ES-I3 (cell line): Measurements from ENCODE around the gene ABCG8.

Experiments used
- H3K36me3 ChIP-seq: 2 replicates; pipeline ENCODE4 v1.6.1; 2013; ENCODE audit warnings: mild to moderate bottlenecking, low read length, control low read depth, moderate library complexity; ENCODE audit not compliant: insufficient read depth
- H3K4me1 ChIP-seq: 2 replicates; pipeline ENCODE4 v1.6.1; 2013; ENCODE audit warnings: mild to moderate bottlenecking, control low read depth, low read length; ENCODE audit not compliant: insufficient read depth
- H3K9ac ChIP-seq: 2 replicates; pipeline ENCODE4 v1.6.1; 2013; ENCODE audit warnings: low read depth, mild to moderate bottlenecking, low read length, moderate library complexity
- H3K9me3 ChIP-seq: 2 replicates; pipeline ENCODE4 v1.6.1; 2013; ENCODE audit warnings: mild to moderate bottlenecking, low read length, moderate library complexity; ENCODE audit not compliant: control insufficient read depth, insufficient read depth

ABCG8 gene

DNA sequence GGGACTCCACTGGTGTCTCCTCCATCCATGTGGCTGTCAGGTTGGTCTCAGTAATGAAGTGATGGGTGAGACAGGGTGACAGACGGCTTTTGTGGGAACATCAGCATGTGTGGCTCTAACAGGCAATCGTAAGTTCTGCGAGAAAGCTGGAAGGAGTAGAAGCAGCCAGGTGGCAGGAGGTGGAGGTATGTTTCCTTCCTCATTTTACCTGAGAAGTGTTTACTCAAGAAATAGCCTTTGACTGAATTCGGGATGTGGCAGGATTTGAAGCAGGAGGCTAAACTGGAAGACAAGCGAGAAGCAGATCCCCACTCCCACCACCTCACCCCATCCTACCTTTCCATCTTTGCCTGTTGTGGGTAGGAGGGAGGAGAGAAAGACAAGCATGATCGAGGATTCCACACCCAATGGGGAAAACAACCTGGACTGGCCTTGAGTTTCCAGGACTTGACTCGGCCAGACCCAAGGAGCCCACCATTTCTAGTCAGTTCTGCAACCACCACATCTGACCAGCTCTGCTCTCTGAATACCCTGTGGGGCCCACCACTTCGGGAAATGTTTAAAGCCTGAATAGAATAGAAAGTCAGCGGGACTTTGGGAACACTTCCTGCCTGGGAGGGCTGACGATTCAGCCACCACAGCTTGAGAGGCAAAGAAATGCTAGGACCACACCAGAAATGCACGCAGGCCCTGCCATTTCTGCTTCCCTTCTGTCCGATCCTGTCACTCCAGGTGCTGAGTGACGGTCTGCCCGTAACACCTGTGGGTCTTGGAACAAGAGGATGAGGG lies 1.2 kb downstream of the ABCG8 start:
- H3K9me3 ChIP-seq: no peaks in the 10 kb centered on the region
- no peak overlapping the region for H3K9ac ChIP-seq
- no peaks in the 10 kb centered on the region for H3K36me3 ChIP-seq
- peaks cover 8% of the 10 kb centered on the region; the same call in 1 of the 2 replicates for H3K4me1 ChIP-seq

DNA sequence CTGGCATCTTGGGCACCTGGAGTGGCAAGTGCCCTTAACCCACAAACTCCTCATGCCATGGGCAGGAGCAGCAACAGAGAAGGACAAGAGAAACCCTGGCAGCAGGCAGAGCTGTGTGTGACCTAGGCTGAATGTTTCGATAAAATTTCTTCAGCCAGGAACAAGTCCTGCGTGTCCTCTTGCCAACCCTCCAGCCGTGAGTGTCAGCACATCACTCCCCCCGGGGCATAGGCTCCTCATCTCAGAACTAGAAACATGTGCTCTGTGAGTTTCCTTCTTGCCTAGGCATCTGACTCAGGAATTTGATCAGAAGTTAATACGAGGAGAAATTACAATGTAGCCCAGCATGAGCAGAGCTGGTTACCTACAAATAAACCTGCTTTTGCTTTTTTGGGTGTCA lies 2.2 kb downstream of the ABCG8 start:
- Histone ChIP-seq H3K4me1 (peaks cover 8% of the 10 kb centered on the region; the same call in 1 of the 2 replicates), H3K9ac (no peak overlapping the region), H3K9me3 (no peaks in the 10 kb centered on the region), H3K36me3 (no peaks in the 10 kb centered on the region)

DNA sequence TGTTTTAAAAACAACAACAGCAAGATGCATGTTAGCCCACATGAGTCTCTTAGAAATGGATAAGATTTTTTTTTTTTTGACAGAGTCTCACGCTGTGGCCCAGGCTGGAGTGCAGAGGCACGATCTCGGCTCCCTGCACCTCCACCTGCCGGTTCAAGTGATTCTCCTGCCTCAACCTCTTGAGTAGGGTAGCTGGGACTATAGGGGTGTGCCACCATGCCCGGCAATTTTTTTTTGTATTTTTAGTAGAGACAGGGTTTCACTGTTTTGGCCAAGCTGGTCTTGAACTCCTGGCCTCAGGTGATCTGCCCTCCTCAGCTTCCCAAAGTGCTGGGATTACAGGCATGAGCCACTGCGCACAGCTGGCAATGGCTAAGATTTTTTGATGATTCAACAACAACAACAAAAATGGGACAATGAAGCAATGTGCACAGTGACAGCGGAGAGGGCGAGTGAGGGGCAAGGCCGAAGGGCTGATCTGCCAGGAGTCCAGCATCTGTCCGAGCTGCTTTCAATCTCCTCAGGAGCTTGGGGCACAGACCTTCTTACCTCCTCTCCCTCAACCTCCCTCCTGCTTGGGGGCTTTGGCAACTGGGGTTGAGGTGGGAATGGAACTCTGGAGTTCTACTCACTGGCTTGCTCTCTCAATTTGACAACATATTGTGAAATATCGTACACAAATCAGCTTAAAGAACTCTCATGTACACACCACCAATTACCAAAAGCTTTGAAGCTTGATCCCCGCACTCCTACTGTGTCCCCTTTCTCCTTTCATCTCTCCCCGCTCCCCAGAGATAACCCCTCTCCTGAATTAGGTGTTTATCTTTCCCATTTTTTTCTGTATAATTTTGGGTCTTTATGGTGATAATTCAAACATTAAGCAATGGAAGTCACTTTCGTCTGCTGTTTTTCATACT lies 3.4 kb downstream of the ABCG8 start:
- Histone ChIP-seq H3K36me3 (no peaks in the 10 kb centered on the region), H3K9me3 (no peaks in the 10 kb centered on the region), H3K4me1 (peaks cover 8% of the 10 kb centered on the region; the same call in 1 of the 2 replicates), H3K9ac (no peak overlapping the region)

DNA sequence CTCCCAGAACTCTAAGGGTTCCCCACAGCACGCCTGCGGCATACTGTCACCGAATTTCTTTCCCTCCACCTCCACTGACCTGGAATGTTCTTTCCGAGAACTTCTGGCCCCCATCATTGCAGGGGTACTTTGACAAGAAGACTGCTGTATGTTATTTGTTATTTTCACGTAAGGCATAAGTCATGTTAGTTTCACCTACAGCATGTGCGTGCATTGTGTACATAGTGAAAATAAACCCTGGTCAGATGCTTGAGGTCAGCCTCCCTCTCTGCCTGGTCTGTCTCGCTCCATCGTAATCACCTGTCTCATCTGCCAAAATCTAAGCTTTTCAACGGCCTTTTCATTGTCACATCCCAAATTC lies 4.1 kb downstream of the ABCG8 start:
- H3K4me1 ChIP-seq: peaks cover 8% of the 10 kb centered on the region; the same call in 1 of the 2 replicates
- H3K9me3 ChIP-seq: no peaks in the 10 kb centered on the region
- H3K36me3 ChIP-seq: no peaks in the 10 kb centered on the region
- no peak overlapping the region for H3K9ac ChIP-seq

DNA sequence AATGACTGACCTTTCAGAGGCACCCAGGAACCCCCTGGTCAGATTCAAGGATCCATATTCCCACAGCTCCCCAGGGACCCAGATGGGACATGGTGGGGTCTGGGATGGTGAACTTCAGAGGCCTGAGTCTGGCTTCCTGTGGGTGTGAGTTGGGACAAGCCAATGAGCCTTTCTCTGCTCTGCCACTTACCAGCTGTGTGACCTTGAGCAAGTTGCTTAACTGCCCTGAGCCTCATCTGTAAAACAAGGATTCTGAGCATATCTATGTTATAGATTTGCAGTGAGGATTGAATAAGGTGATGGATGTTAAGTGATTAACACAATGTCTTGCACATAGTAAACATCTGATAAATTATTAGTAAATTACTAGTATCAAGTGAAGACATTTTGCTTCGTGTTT lies 6.4 kb downstream of the ABCG8 start:
- H3K4me1 ChIP-seq: peaks cover 6% of the 10 kb centered on the region; the same call in 1 of the 2 replicates
- H3K9ac ChIP-seq: no peak overlapping the region
- H3K36me3 ChIP-seq: no peaks in the 10 kb centered on the region
- H3K9me3 ChIP-seq: no peaks in the 10 kb centered on the region

DNA sequence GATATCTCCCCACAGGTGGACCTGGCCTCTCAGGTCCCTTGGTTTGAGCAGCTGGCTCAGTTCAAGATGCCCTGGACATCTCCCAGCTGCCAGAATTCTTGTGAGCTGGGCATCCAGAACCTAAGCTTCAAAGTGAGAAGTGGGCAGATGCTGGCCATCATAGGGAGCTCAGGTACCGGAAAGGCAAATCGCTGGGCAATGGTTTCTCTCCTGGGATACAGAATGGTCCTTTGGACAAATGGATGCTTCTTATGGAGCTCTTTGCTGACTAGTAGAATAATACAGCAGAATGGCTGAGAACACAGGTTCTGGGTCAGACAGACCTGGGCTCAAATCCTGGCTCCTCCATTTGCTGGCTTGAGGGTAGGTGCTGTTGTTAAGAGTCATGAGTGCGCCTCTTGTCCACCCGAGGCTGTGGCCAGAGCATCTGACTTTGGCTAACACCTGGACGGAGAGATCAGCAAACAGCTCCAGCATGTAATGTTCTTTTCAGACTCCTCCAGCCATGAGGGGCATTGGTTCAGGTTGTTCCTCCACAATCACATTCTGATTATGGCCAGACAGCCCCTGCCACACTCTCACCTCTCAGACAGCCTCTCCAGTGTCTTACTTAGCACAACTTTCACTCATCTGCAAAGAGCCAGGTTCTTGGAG lies 7.5 kb downstream of the ABCG8 start:
- H3K9me3 ChIP-seq: no peaks in the 10 kb centered on the region
- no peaks in the 10 kb centered on the region for H3K36me3 ChIP-seq
- no peak overlapping the region for H3K9ac ChIP-seq
- H3K4me1 ChIP-seq: peaks cover 5% of the 10 kb centered on the region; the same call in 1 of the 2 replicates

DNA sequence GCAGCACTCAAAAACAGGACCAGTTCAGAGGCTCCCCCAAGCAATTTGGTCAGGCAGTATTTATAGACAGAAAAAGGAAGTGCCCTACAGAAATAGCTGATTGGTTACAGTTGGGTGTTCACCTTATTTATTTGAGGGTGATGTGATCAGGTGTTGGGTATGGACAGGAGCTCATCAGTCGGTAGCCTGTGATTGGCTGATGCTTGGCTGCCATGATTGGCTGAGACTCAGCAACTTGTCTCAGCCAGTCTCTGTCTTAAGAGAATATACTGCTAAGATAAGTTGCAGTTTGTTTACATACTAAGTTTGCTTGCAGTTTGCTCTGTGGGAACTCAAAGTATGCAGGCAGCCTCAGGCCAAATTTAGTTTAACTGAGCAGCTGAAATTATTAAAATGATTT lies 9.4 kb downstream of the ABCG8 start:
- no peaks in the 10 kb centered on the region for H3K9me3 ChIP-seq
- H3K36me3 ChIP-seq: no peaks in the 10 kb centered on the region
- peaks cover 5% of the 10 kb centered on the region; the same call in 1 of the 2 replicates for H3K4me1 ChIP-seq
- H3K9ac ChIP-seq: no peak overlapping the region

DNA sequence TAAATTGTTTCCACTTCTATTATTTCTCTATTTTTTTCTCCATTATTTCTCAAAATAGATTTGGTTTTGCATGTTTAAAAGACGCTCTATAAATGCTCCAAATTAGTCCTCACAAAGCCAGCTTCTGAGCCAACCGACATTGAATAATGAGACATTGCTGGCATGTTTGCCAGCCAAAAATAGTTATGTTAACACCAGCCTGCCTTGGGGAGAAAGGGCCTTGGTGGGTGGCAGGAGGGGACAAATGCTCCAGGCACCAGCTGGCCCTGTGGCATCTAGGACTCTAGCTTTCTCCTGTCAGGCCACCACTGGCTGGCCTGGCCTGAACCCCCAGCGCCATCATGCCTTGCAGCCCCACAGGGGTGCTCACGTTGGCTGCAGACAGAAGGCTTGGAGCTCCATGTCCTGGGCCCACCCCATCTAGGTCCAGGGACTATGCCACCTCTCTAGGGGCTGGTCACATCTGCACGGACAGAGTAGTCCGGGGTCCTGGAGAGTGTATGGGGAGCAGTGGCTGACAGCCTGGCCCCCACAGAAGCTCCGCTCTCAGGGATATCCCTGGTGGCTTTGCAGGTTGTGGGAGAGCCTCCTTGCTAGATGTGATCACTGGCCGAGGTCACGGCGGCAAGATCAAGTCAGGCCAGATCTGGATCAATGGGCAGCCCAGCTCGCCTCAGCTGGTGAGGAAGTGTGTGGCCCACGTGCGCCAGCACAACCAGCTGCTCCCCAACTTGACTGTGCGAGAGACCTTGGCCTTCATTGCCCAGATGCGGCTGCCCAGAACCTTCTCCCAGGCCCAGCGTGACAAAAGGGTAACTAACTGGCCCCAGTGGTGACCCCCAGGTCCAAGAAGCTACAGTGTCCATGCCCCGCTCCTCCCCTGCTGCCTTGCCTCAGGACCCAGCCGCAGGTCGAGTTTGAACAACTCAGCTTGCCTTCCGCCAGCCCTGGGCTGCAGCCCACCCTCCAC lies 12.5 kb downstream of the ABCG8 start:
- peaks cover 5% of the 10 kb centered on the region; the same call in 1 of the 2 replicates for H3K4me1 ChIP-seq
- H3K36me3 ChIP-seq: no peaks in the 10 kb centered on the region
- no peaks in the 10 kb centered on the region for H3K9me3 ChIP-seq
- no peak overlapping the region for H3K9ac ChIP-seq

DNA sequence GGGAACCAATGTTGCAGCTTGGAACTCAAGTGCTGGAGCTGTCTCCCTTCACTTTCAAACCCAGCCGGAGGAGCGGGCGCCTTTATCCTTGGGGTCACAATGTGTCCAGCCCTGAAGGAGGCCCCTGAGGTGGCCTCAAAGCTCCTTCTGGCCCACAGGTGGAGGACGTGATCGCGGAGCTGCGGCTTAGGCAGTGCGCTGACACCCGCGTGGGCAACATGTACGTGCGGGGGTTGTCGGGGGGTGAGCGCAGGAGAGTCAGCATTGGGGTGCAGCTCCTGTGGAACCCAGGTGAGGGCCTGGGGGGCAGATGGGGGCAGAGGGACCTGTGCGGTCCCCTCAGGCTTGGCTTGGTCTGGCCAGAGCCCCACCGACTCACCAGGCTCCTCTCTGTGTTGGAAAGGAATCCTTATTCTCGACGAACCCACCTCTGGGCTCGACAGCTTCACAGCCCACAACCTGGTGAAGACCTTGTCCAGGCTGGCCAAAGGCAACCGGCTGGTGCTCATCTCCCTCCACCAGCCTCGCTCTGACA lies 13.5 kb downstream of the ABCG8 start:
- Histone ChIP-seq H3K36me3 (no peaks in the 10 kb centered on the region), H3K9ac (no peak overlapping the region), H3K4me1 (peaks cover 5% of the 10 kb centered on the region; the same call in 1 of the 2 replicates), H3K9me3 (no peaks in the 10 kb centered on the region)

DNA sequence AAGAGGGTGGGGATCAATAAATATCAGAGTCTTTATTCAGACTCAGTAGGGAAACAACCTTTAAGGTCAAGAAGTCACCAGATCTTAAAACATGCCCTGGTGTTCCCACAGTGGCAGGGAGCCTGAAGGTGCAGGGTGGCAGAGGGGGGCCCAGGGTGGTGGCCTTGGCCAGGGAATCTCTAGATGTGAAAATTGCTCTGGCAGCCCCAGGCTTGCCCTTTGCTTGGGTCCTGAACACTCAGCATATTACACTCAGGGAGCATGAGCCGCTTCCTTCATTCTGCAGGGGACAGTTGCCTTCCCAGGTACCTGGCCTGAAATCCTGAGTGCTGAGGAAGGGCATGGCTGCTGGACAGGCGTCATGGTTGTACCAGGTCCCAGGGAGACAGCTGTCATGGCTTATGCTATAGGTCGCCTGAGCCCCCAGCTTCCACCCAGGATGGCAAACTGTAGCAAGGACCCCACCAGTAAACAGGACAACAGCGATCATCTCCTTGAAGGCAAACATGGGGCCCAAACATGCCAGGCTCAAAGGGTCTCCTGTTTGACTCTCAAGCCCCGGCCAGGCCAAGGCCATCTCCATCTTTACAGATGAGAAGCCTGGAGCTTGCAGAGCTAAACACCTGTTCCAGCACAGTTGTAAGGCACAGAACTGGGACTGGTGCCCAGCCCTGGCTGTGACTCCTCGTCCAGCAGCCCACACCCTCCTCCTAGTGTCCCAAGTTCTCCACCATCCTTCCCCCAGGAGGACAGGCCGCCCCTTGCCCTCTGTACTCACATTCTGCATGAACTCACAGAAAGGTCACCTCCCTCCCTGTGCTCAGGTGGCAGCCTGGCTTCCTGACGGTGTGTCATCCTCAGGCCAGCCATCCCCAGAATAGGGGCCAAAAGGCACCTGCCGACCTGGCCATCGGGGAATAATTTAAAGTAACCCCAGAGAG lies 14.6 kb downstream of the ABCG8 start:
- peaks cover under 1% of the 10 kb centered on the region; the same call in 1 of the 2 replicates for H3K4me1 ChIP-seq
- no peak overlapping the region for H3K9ac ChIP-seq
- H3K9me3 ChIP-seq: no peaks in the 10 kb centered on the region
- H3K36me3 ChIP-seq: no peaks in the 10 kb centered on the region

DNA sequence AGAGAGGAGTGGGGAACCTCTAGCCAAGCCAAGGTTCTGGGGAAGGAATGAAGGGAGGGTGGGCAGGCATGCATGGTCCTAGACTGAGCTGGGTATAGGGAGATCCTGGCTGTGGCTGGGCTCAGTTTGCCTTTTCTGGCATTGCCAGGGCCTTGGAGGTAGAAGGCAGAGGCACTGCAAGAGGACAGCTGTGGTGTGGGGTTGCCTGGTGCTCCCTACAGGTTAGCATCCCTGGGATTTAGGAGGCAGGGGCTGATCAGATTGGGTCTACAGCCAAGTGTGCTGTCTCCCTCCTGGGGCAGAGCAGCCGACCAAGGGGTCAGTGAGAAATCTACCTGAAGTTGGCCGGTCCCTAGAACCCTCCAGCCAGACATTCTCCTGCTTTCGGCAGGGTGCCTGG lies 15.9 kb downstream of the ABCG8 start:
- Histone ChIP-seq H3K36me3 (no peaks in the 10 kb centered on the region), H3K9ac (no peak overlapping the region), H3K9me3 (no peaks in the 10 kb centered on the region), H3K4me1 (no peaks in the 10 kb centered on the region)

DNA sequence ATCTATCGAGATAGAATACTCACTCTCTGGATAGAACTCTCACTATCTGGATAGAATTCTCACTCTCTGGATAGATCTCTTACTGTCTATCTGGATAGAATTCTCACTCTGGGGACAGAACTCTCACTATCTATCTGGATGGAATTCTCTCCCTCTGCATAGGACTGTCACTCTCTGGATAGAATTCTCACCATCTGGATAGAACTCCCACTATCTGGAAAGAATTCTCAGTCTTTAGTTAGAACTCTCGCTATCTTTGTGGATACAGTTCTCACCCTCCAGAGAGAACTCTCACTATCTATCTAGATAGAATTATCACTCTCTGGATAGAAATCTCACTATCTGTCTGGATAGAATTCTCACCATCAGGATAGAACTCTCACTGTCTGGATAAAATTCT lies 16.5 kb downstream of the ABCG8 start:
- Histone ChIP-seq H3K4me1 (no peaks in the 10 kb centered on the region), H3K9me3 (no peaks in the 10 kb centered on the region), H3K9ac (no peak overlapping the region)

More for the DNA sequence above, 16.5 kb downstream of the ABCG8 start:
- no peaks in the 10 kb centered on the region for H3K36me3 ChIP-seq
